Sigmoid colon (tissue), 7 donors: ENCODE results near the gene TSC2. TPM values are rescaled to one million over a fixed set of nuclear protein-coding genes. Genes with fewer than 3 reads are reported as not detected.
A peak's percentile ranks its signal among the peaks of the same experiment; 100 is the strongest.
"Not testable (repeated sequence)": the region's sequence is repeated elsewhere in the genome, so short reads cannot be mapped to it uniquely, and the experiment has no call there.

Experiments used
- DNase-seq: peaks from one replicate; pipeline ENCODE4 v3.0.0-alpha.2; 2019
- H3K27ac ChIP-seq, 4 donors: fragments of 200-600 bp; sonication (generic); one replicate each; pipeline ENCODE4 v1.5.1; 2016 to 2019; ENCODE audit warnings: mild to moderate bottlenecking in 1 of 4
- H3K27me3 ChIP-seq, 3 donors: fragments of 200-600 bp; sonication (generic); one replicate each; pipeline ENCODE4 v1.5.1; 2019; ENCODE audit warnings: mild to moderate bottlenecking in 1 of 3
- H3K36me3 ChIP-seq, 4 donors: fragments of 200-600 bp; sonication (generic); one replicate each; pipeline ENCODE4 v1.5.1; 2016 to 2019
- H3K4me1 ChIP-seq, 4 donors: fragments of 200-600 bp; sonication (generic); one replicate each; pipeline ENCODE4 v1.5.1; 2017 to 2019
- H3K4me3 ChIP-seq, 4 donors: fragments of 200-600 bp; sonication (generic); one replicate each; pipeline ENCODE4 v1.5.1; 2017 to 2019; ENCODE audit warnings: mild to moderate bottlenecking in 2 of 4, moderate library complexity in 1 of 4
- H3K9me3 ChIP-seq, 4 donors: fragments of 200-600 bp in 3 of 4; sonication (generic) in 3 of 4; one replicate each; pipeline versions ENCODE4 v1.5.1 to v1.6.1; 2013 to 2019
- EP300 ChIP-seq, 4 donors: sonication (generic); formaldehyde crosslinking; IDR thresholded peaks; one replicate each; pipeline ENCODE4 v1.6.1; 2017; ENCODE audit warnings: antibody characterized with exemption in 4 of 4
- POLR2AphosphoS5 ChIP-seq, 4 donors: sonication (generic); formaldehyde crosslinking; IDR thresholded peaks; one replicate each; pipeline ENCODE4 v1.6.1; 2017; ENCODE audit warnings: antibody characterized with exemption in 4 of 4
- WGBS, 2 donors: extraction: QIAGEN DNeasy Blood & Tissue Kit; methylation state at CpG; one replicate each; pipeline ENCODE4 v1.1.7; 2013; 5-methylcytosine and 5-hydroxymethylcytosine counted together
- intact Hi-C: fragments of 100-400 bp; cut with DNase I; formaldehyde crosslinking; loops from one replicate; pipeline ENCODE4 v1.15.1; 2023
- polyA plus RNA-seq, 3 donors: library from polyadenylated mRNA; stranded (reverse); fragments of 200-250 nt; gene quantifications; one replicate each; pipeline ENCODE4 v1.2.3, GENCODE V29; 2013
- small RNA-seq, 3 donors: library from RNA; depleted of rRNA; stranded (forward); fragments of <200 nt; gene quantifications; one replicate each; pipeline ENCODE3, GENCODE V24; 2016
- total RNA-seq, 4 donors: library from RNA; depleted of rRNA; stranded (reverse); fragments of >200 nt; gene quantifications; one replicate each; pipeline ENCODE4 v1.1.0, GENCODE V29; 2016
- donor health status: healthy with polysubstance abuse.
- donor health status: Bipolar disorder and iron deficiency.
- donor health status: healthy.

The TSC2 gene
- total and polyA plus RNA-seq, 7 donors = 16.9 to 80.9 (median 34.6) TPM

GRCh38 chr16:2135071-2135470 lies 87.3 kb downstream of the TSC2 start:
- intact Hi-C loops, H3K9me3 ChIP-seq, H3K27me3 ChIP-seq, H3K36me3 ChIP-seq: not testable (repeated sequence)
- TF ChIP-seq POLR2AphosphoS5 (IDR thresholded peaks at IDR 0.05) = peak in 2 of 4 donors; percentile 8 to 21
- H3K27ac ChIP-seq = peak overlapping the region; percentile 87 to 89 (median 88)
- peaks cover 0 to 37% (median 26%) of the 10 kb centered on the region in 4 donors for H3K4me1 ChIP-seq
- WGBS, 2 donors = 0% methylated on average over 37 of the region's 42 CpGs
- peak overlapping the region; percentile 57 to 64 (median 60) for H3K4me3 ChIP-seq
- DNase-seq = peak; percentile 80

- Histone ChIP-seq H3K27ac (peak within 1 kb of the TSS; percentile 87 to 89 (median 88)), H3K4me1 (peaks cover 0 to 32% (median 22%) of the 10 kb centered on the region in 4 donors), H3K4me3 (peak within 1 kb of the TSS; percentile 57 to 64 (median 60))
- intact Hi-C loops, H3K9me3 ChIP-seq, H3K36me3 ChIP-seq, H3K27me3 ChIP-seq: not testable (repeated sequence)
- DNase-seq = peak; percentile 98
- WGBS, 2 donors = 0% methylated on average over 73 to 74 of the region's 81 CpGs
- TF ChIP-seq EP300 (IDR thresholded peaks at IDR 0.05) = peak in 1 of 4 donors; percentile 60
- peak; percentile 22 to 71 (median 64) for TF ChIP-seq POLR2AphosphoS5 (IDR thresholded peaks at IDR 0.05)
Measured at GRCh38 chr16:2135770-2136490, 88.1 kb downstream of the TSC2 start, which contains the start of gene PKD1. PKD1 (minus strand) TSS chr16:2135898; CDS start chr16:2135689, 209 bp downstream.

Small RNAs within 50 kb of the gene (small RNA-seq; reads per million reads assigned to genes)
- gene MIR1225 = 5.6 to 10.2 (median 6.5) reads per million in 3 donors
- gene MIR3180-5 = 0 reads per million in 3 donors
- gene MIR4516 = 0 reads per million in 3 donors
- gene RF00019 = 0 reads per million in 3 donors
- 0 to 0.06 (median 0) reads per million in 3 donors for gene RN7SL219P

Other genes starting within 250 kb of the TSC2 start
- gene HAGH, start 221.2 kb upstream of the TSC2 start, total RNA-seq = 100 to 1,000 TPM in 3 of 4 donors, 10 to 100 TPM in 1; 73.4 to 163 (median 140) TPM
- gene HAGH, start 221.2 kb upstream of the TSC2 start, polyA plus RNA-seq = 10 to 100 TPM; 54.1 to 86.9 (median 68.4) TPM
- 10 to 100 TPM; 27.7 to 35.0 (median 29.3) TPM for gene FAHD1, start 220.8 kb upstream of the TSC2 start, total RNA-seq
- 100 to 1,000 TPM in 1 of 3 donors, 10 to 100 TPM in 2; 58.9 to 137 (median 62.5) TPM for gene FAHD1, start 220.8 kb upstream of the TSC2 start, polyA plus RNA-seq
- not detected for gene MEIOB, start 175.8 kb upstream of the TSC2 start, total RNA-seq
- gene MEIOB, start 175.8 kb upstream of the TSC2 start, polyA plus RNA-seq = under 1 TPM in 1 of 3 donors, not detected in 2; 0.10 TPM
- gene HS3ST6, start 129.6 kb upstream of the TSC2 start, total RNA-seq = not detected
- 1 to 10 TPM in 1 of 3 donors, under 1 TPM in 1, not detected in 1; 0.09 to 6.0 TPM for gene HS3ST6, start 129.6 kb upstream of the TSC2 start, polyA plus RNA-seq
- gene MSRB1, start 104.8 kb upstream of the TSC2 start, total RNA-seq = 10 to 100 TPM; 17.8 to 35.7 (median 19.0) TPM
- gene MSRB1, start 104.8 kb upstream of the TSC2 start, polyA plus RNA-seq = 100 to 1,000 TPM in 1 of 3 donors, 10 to 100 TPM in 2; 64.7 to 136 (median 69.1) TPM
- not detected for gene RPL3L, start 93.3 kb upstream of the TSC2 start, total RNA-seq
- gene RPL3L, start 93.3 kb upstream of the TSC2 start, polyA plus RNA-seq = under 1 TPM in 2 of 3 donors, not detected in 1; 0.04 to 0.60 TPM
- 100 to 1,000 TPM; 200 to 332 (median 264) TPM for gene NDUFB10, start 88.4 kb upstream of the TSC2 start, total RNA-seq
- gene NDUFB10, start 88.4 kb upstream of the TSC2 start, polyA plus RNA-seq = 100 to 1,000 TPM; 298 to 489 (median 369) TPM
- gene RPS2, start 83.2 kb upstream of the TSC2 start, total RNA-seq = 1,000 to 10,000 TPM; 1,478 to 1,994 (median 1,643) TPM
- gene RPS2, start 83.2 kb upstream of the TSC2 start, polyA plus RNA-seq = 1,000 to 10,000 TPM; 1,713 to 3,277 (median 2,927) TPM
- not detected for gene RNF151, start 81.1 kb upstream of the TSC2 start, total RNA-seq
- under 1 TPM in 1 of 3 donors, not detected in 2; 0.10 TPM for gene RNF151, start 81.1 kb upstream of the TSC2 start, polyA plus RNA-seq
- 10 to 100 TPM; 19.4 to 27.4 (median 26.1) TPM for gene TBL3, start 75.9 kb upstream of the TSC2 start, total RNA-seq
- 10 to 100 TPM; 14.3 to 37.4 (median 14.4) TPM for gene TBL3, start 75.9 kb upstream of the TSC2 start, polyA plus RNA-seq
- not detected for gene NOXO1, start 66.5 kb upstream of the TSC2 start, total RNA-seq
- gene NOXO1, start 66.5 kb upstream of the TSC2 start, polyA plus RNA-seq = 10 to 100 TPM; 13.8 to 47.3 (median 15.0) TPM
- 10 to 100 TPM; 17.5 to 23.8 (median 21.2) TPM for gene GFER, start 63.8 kb upstream of the TSC2 start, total RNA-seq
- 100 to 1,000 TPM in 1 of 3 donors, 10 to 100 TPM in 2; 67.3 to 125 (median 82.9) TPM for gene GFER, start 63.8 kb upstream of the TSC2 start, polyA plus RNA-seq
- gene SYNGR3, start 58.0 kb upstream of the TSC2 start, total RNA-seq = 1 to 10 TPM in 3 of 4 donors, under 1 TPM in 1; 0.82 to 8.3 (median 6.3) TPM
- 1 to 10 TPM in 2 of 3 donors, under 1 TPM in 1; 0.60 to 4.0 (median 1.2) TPM for gene SYNGR3, start 58.0 kb upstream of the TSC2 start, polyA plus RNA-seq
- gene ZNF598, start 38.2 kb upstream of the TSC2 start, total RNA-seq = 10 to 100 TPM; 12.8 to 27.2 (median 17.7) TPM
- gene ZNF598, start 38.2 kb upstream of the TSC2 start, polyA plus RNA-seq = 10 to 100 TPM; 20.3 to 57.0 (median 21.0) TPM
- gene NPW, start 28.2 kb upstream of the TSC2 start, total RNA-seq = not detected
- gene NPW, start 28.2 kb upstream of the TSC2 start, polyA plus RNA-seq = under 1 TPM in 1 of 3 donors, not detected in 2; 0.71 TPM
- 10 to 100 TPM; 23.5 to 57.9 (median 29.5) TPM for gene NHERF2, start 21.1 kb upstream of the TSC2 start, total RNA-seq
- 100 to 1,000 TPM in 1 of 3 donors, 10 to 100 TPM in 2; 46.7 to 105 (median 65.4) TPM for gene NHERF2, start 21.1 kb upstream of the TSC2 start, polyA plus RNA-seq
- gene NTHL1, start 151 bp upstream of the TSC2 start, total RNA-seq = 10 to 100 TPM; 18.4 to 33.8 (median 25.6) TPM
- gene NTHL1, start 151 bp upstream of the TSC2 start, polyA plus RNA-seq = 10 to 100 TPM; 20.4 to 44.5 (median 35.6) TPM
- 100 to 1,000 TPM in 2 of 4 donors, 10 to 100 TPM in 2; 81.6 to 372 (median 134) TPM for gene PKD1, start 87.9 kb downstream of the TSC2 start, total RNA-seq
- gene PKD1, start 87.9 kb downstream of the TSC2 start, polyA plus RNA-seq = 10 to 100 TPM; 10.6 to 61.4 (median 11.4) TPM
- gene RAB26, start 100.6 kb downstream of the TSC2 start, total RNA-seq = 1 to 10 TPM in 2 of 4 donors, under 1 TPM in 1, not detected in 1; 0.68 to 3.0 (median 1.8) TPM
- gene RAB26, start 100.6 kb downstream of the TSC2 start, polyA plus RNA-seq = 10 to 100 TPM; 13.9 to 18.8 (median 16.2) TPM
- gene TRAF7, start 107.8 kb downstream of the TSC2 start, total RNA-seq = 10 to 100 TPM; 30.3 to 46.3 (median 34.9) TPM
- gene TRAF7, start 107.8 kb downstream of the TSC2 start, polyA plus RNA-seq = 10 to 100 TPM; 45.0 to 65.1 (median 63.6) TPM
- under 1 TPM in 3 of 4 donors, not detected in 1; 0.27 to 0.55 (median 0.36) TPM for gene CASKIN1, start 148.6 kb downstream of the TSC2 start, total RNA-seq
- under 1 TPM; under 0.01 to 0.44 (median 0.23) TPM for gene CASKIN1, start 148.6 kb downstream of the TSC2 start, polyA plus RNA-seq
- 10 to 100 TPM; 30.6 to 48.5 (median 37.1) TPM for gene MLST8, start 157.5 kb downstream of the TSC2 start, total RNA-seq
- gene MLST8, start 157.5 kb downstream of the TSC2 start, polyA plus RNA-seq = 10 to 100 TPM; 41.4 to 58.7 (median 42.0) TPM
- gene BRICD5, start 162.9 kb downstream of the TSC2 start, total RNA-seq = 10 to 100 TPM in 1 of 4 donors, 1 to 10 TPM in 3; 1.8 to 21.3 (median 4.7) TPM
- 1 to 10 TPM in 1 of 3 donors, not detected in 2; 8.3 TPM for gene BRICD5, start 162.9 kb downstream of the TSC2 start, polyA plus RNA-seq
- gene PGP, start 166.9 kb downstream of the TSC2 start, total RNA-seq = 10 to 100 TPM in 2 of 4 donors, 1 to 10 TPM in 2; 9.0 to 14.4 (median 10.0) TPM
- gene PGP, start 166.9 kb downstream of the TSC2 start, polyA plus RNA-seq = 10 to 100 TPM in 2 of 3 donors, 1 to 10 TPM in 1; 6.0 to 20.2 (median 11.1) TPM
- 10 to 100 TPM; 17.4 to 26.9 (median 22.0) TPM for gene E4F1, start 175.6 kb downstream of the TSC2 start, total RNA-seq
- gene E4F1, start 175.6 kb downstream of the TSC2 start, polyA plus RNA-seq = 10 to 100 TPM; 10.8 to 25.3 (median 13.4) TPM
- gene DNASE1L2, start 188.5 kb downstream of the TSC2 start, total RNA-seq = under 1 TPM in 3 of 4 donors, not detected in 1; 0.36 to 0.82 (median 0.81) TPM
- gene DNASE1L2, start 188.5 kb downstream of the TSC2 start, polyA plus RNA-seq = under 1 TPM in 1 of 3 donors, not detected in 2; 0.93 TPM
- gene ECI1, start 203.6 kb downstream of the TSC2 start, total RNA-seq = 10 to 100 TPM; 50.2 to 87.2 (median 67.0) TPM
- gene ECI1, start 203.6 kb downstream of the TSC2 start, polyA plus RNA-seq = 100 to 1,000 TPM in 2 of 3 donors, 10 to 100 TPM in 1; 84.8 to 136 (median 121) TPM
- 100 to 1,000 TPM; 110 to 145 (median 128) TPM for gene RNPS1, start 220.1 kb downstream of the TSC2 start, total RNA-seq
- gene RNPS1, start 220.1 kb downstream of the TSC2 start, polyA plus RNA-seq = 100 to 1,000 TPM; 111 to 171 (median 112) TPM